ENCODE data around the gene TMEM80.
A peak's percentile ranks its signal among the peaks of the same experiment; 100 is the strongest.

TMEM80 gene

GRCh38 chr11:699753-700152 is 4.1 kb downstream of the TMEM80 start:
- DNase-seq (ENCODE audit: low read depth), result no peak

- no peak for DNase-seq (ENCODE audit: low read depth)
Observed at GRCh38 chr11:701741-702461, 6.3 kb downstream of the TMEM80 start.

GRCh38 chr11:702462-703461 is 7.1 kb downstream of the TMEM80 start:
- DNase-seq (ENCODE audit: low read depth), result no peak

GRCh38 chr11:703506-703905 is 7.9 kb downstream of the TMEM80 start:
- no peak for DNase-seq (ENCODE audit: low read depth)

GRCh38 chr11:704228-704674 is 8.6 kb downstream of the TMEM80 start:
- no peak for DNase-seq (ENCODE audit: low read depth)

- no peak for DNase-seq (ENCODE audit: low read depth)
Observed at GRCh38 chr11:704781-705645, 9.4 kb downstream of the TMEM80 start.

- no peak for DNase-seq (ENCODE audit: low read depth)
Observed at GRCh38 chr11:705646-706438, 10.2 kb downstream of the TMEM80 start, which contains the start of gene EPS8L2. Gene EPS8L2 (plus strand): TSS chr11:706231. CDS start chr11:709408, 3,177 bp downstream.

- no peak for DNase-seq (ENCODE audit: low read depth)
Observed at GRCh38 chr11:706439-706956, 10.9 kb downstream of the TMEM80 start.

GRCh38 chr11:706957-707816 is 11.6 kb downstream of the TMEM80 start:
- DNase-seq (ENCODE audit: low read depth), result no peak

GRCh38 chr11:707817-708420 is 12.3 kb downstream of the TMEM80 start:
- no peak for DNase-seq (ENCODE audit: low read depth)

- DNase-seq (ENCODE audit: low read depth), result no peak
Observed at GRCh38 chr11:708511-708910, 12.9 kb downstream of the TMEM80 start.

- DNase-seq (ENCODE audit: low read depth), result no peak
Observed at GRCh38 chr11:709109-709997, 13.7 kb downstream of the TMEM80 start.

GRCh38 chr11:714436-714835 is 18.8 kb downstream of the TMEM80 start:
- DNase-seq (ENCODE audit: low read depth), result no peak

GRCh38 chr11:719214-720016 is 23.8 kb downstream of the TMEM80 start:
- DNase-seq (ENCODE audit: low read depth), result no peak

GRCh38 chr11:720017-720641 is 24.5 kb downstream of the TMEM80 start:
- no peak for DNase-seq (ENCODE audit: low read depth)

GRCh38 chr11:720642-721246 is 25.1 kb downstream of the TMEM80 start:
- DNase-seq (ENCODE audit: low read depth), result peak; percentile 52

All from T follicular helper cell (primary cell).